A673 (cell line): Measurements from ENCODE around the gene DNAJB4.

Experiments
- EZH2 ChIP-seq: fragments of 200-600 bp; sonication (generic); IDR thresholded peaks from 2 replicates; pipeline ENCODE4 v1.6.1; 2017; ENCODE audit warnings: borderline replicate concordance, low read depth, mild to moderate bottlenecking, mixed read lengths, antibody characterized with exemption, low read length; ENCODE audit not compliant: poor library complexity, severe bottlenecking
- TF ChIP-seq, protein P1 (sequence below): fragments of 300-800, 200-600 bp; sonication (generic); conservative IDR thresholded peaks from 2 replicates; pipeline ENCODE4 v1.5.1; 2017; ENCODE audit warnings: low read depth, mild to moderate bottlenecking, antibody characterized with exemption, low read length, moderate library complexity, mixed read lengths

DNA sequence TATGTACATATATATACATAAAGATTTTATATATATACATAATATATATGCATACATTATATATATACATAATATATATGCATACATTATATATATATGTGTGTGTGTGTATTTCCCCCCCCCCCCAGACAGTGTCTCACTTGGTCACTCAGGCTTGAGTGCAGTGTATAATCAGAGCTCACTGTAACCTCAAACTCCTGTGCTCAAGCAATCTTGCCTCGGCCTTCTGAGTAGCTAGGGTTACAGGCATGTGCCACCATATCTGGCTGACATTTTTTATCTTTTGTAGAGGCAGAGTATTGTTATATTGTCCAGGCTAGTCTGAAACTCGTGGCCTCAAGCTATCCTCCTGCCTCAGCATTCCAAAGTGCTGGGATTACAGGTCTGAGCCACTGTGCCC, 16.8 kb upstream of the DNAJB4 start:
- TF ChIP-seq, protein P1, sequence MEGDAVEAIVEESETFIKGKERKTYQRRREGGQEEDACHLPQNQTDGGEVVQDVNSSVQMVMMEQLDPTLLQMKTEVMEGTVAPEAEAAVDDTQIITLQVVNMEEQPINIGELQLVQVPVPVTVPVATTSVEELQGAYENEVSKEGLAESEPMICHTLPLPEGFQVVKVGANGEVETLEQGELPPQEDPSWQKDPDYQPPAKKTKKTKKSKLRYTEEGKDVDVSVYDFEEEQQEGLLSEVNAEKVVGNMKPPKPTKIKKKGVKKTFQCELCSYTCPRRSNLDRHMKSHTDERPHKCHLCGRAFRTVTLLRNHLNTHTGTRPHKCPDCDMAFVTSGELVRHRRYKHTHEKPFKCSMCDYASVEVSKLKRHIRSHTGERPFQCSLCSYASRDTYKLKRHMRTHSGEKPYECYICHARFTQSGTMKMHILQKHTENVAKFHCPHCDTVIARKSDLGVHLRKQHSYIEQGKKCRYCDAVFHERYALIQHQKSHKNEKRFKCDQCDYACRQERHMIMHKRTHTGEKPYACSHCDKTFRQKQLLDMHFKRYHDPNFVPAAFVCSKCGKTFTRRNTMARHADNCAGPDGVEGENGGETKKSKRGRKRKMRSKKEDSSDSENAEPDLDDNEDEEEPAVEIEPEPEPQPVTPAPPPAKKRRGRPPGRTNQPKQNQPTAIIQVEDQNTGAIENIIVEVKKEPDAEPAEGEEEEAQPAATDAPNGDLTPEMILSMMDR: no peak
- TF ChIP-seq EZH2: no peak
